GM18511 (cell line): ENCODE results near the gene PARD3.
"Not testable (repeated sequence)": the region's sequence is repeated elsewhere in the genome, so short reads cannot be mapped to it uniquely, and the experiment has no call there.

Experiments
- ATAC-seq: cut with Tn5 transposase; IDR thresholded peaks from one replicate; pipeline ENCODE4 v1.9.1; 2021; ENCODE audit warnings: mild to moderate bottlenecking, moderate library complexity; ENCODE audit not compliant: unreplicated experiment

The PARD3 gene

GRCh38 chr10:34717429-34717828 is 97.7 kb downstream of the PARD3 start:
- no peak for ATAC-seq

GRCh38 chr10:34716958-34717357 is 98.1 kb downstream of the PARD3 start:
- ATAC-seq = peak; percentile 93

GRCh38 chr10:34716234-34716633 is 98.9 kb downstream of the PARD3 start:
- no peak for ATAC-seq

GRCh38 chr10:34715511-34716187 is 99.4 kb downstream of the PARD3 start:
- ATAC-seq = no peak

DNA sequence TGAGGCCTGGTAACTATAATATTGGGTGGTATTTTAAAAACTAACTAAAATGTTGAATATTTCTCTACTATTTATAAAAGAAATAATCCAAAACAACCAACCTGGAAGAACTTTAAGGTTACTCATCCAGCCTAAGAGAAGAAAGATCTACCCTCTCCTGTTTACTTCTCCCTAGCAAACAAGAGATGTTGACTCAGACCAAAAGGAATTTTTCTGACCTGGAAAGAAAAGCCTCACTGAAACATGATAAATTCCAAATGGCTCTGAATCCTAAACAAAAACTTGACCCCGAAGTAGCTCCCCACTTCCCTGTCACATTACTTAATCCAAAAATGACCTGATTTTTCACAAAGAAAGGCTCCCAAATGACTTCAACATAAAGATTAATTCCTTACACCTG is 101.2 kb downstream of the PARD3 start:
- ATAC-seq = no peak

DNA sequence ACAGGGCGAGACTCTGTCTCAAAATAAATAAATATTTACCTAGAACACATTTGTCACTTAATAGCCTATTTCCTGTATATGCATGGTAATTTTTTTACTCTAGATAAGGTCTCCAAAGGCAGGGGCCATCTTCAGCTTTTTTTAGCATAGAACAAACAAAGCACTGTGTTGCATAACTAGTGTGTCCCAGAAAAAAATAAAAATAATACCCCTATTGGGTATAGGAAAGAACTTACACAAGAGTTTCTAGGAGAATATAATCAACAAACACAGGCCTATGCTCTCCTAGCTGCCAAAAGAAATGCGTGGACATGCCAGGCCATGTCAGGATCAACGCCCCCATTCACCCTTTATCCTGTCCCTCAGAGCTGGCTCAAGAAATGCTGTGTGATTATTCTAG is 103.6 kb downstream of the PARD3 start:
- no peak for ATAC-seq

DNA sequence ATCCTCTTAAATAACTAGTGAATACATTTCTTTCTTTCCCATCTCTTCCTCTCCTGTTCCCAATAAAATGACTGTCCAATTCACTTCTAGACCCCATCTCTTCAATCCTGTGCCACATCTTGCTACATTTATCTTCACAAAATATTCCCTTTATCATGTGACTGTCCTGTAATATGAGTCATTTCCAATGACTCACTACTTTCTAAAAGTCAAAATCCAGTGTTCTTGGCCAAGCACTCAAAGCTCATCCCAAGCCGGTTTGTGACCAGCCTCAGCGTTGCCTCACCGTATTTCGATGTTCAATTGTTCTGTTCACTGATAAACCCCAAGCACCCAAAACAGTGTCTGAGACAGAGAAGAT is 104.7 kb downstream of the PARD3 start:
- ATAC-seq = no peak

DNA sequence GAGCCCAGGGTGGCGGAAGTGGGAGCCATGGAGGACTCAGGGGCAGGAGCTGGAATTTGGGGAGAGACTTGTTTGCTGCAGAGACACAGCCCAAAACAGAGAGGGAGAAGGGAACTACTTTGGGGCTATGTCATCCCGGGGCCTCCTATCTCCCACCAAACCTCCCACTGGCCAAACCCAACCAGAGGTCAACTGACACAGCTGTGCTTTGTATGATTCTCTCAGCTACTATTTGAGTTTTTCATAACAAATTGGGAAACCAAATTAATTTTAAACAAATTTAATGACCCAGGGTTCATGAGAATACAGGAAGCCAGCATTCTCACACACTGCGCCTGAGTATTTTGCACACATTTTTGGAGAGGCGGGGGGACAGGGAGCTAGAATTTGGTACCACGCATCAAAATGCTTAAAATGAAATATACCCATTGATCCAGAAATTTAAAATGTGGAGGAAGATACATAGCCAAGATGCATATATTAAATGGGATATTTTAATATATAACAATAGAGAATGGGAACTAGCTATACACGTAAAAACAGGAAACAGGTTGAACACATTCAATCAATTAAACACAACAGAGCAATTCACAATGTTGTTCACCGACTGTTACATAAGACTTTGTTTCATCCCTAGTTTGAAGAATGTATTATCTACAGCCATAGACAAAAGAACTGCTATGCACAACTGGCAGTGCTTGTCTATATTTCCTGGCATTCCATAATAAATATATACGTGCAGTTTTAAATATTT is 105.3 kb downstream of the PARD3 start:
- ATAC-seq = no peak

DNA sequence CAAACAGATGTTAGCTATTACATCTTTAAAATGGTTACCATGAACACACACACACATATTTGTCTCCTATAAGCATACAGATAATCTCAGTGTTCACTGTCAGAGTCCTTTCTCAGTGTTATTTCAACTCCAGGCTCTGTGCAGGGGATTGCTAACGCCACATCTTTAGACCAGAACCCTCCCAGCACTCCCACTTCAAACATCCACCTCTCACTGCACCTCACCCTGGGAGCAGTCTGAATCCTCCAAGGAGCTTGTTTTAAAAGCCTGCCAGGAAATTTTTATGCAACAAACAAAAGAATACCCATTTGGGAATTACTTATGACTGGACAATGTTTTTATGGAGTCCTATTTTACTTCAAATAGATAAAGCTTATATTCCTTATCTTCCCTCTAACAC is 107.4 kb downstream of the PARD3 start:
- ATAC-seq = no peak

- ATAC-seq = not testable (repeated sequence)
These were observed 108.1 kb downstream of the PARD3 start for GRCh38 chr10:34706992-34707391.

DNA sequence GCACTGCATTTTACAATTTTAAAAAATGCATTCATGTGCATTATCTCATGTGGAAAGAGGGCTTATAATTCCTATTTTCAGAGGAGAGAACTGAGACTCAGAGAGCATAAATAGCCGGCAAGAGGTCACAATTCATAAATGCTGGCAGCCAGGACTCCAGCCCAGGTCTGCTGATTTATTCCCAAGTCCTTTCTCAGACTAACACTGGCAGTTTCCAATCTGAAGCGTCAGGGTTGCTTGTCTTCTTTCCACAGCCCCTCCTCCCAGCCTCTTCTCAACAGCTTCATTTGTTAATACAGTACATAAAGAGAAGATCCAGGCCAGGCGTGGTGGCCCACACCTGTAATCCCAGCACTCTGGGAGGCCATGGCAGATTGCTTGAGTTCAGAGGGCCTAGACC is 108.9 kb downstream of the PARD3 start:
- no peak for ATAC-seq

GRCh38 chr10:34705563-34705962 is 109.5 kb downstream of the PARD3 start:
- peak; percentile 73 for ATAC-seq

DNA sequence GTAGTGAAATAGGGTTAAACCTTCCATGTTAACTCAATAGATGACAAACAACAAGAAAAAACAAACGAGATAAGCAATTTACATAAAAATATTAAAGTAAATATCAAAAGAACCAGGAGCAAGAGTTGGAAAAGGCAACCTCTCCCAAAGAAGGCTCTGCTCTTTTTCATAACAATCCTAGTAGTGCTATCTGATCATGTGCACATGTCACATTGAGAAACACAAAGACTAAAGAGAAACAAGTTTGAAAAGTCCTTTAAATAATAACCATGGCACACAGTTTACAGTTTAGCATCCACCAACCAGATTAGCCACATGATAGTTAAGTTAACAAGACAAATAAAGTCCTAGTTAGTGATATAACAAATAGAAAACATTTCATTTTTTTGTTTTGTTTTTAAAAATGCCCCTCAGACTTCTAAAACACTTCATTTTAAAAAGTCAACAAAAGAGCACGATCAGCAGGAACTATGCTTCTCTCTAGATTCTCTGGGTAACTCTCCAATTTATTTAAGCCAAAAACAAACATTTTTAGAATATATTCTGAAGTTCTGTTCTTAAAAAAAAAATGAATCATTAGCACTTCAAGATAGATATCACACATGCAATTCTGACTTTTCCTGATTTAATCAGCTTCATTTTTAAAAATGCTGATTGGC is 110.4 kb downstream of the PARD3 start:
- no peak for ATAC-seq

DNA sequence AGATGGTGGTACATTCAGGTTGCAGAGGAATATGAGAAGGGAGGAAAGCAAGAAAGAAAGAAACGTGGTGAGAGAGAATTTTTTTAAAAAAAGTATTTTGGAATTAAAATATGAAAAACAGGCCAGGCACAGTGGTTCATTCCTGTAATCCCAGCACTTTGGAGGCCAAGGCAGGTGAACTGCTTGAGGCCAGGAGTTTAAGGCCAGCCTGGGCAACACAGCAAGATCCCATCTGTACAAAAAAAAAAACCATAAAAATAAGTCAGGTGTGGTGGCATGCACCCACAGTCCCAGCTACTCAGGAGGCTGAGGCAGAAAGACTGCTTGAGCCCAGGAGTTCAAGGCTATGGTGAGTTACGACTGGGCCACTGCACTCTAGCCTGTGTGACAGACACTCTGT is 112.1 kb downstream of the PARD3 start:
- no peak for ATAC-seq

DNA sequence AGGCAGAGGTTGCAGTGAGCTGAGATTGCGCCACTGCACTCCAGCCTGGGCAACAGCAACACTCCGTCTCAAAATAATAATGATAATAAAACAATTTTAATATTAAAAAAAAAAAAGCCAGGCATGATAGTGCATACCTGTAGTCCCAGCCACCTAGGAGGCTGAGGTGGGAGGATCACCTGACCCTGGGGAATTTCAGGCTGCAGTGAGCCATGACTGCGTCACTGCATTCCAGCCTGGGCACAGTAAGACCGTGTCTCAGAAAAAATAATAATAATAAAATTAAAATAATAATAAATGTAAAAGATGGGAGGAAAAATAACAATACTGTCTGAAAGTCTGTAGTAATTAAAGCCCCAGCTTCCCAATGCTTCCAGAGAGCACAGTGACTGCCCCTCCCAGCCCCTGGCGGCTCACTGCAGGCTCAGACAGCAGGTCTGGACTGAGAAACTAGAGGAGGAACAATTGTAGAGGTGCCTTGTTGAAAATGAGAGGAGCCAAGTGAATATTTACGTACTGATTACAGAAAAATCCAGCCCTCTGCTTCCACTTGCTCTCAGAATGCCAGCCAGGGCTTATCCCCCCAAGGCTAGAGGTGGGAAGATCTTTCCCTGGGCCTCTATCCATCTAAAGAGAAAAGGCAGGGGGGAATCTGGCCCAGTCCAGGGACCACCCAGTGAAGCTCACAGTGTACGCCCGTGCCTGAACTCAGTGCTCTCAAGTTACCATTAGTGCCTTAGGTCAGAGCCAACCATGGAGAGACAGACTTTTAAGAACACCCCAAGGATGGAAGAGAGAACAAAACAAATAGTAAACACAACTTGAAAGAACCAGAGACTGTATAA is 112.8 kb downstream of the PARD3 start:
- no peak for ATAC-seq

DNA sequence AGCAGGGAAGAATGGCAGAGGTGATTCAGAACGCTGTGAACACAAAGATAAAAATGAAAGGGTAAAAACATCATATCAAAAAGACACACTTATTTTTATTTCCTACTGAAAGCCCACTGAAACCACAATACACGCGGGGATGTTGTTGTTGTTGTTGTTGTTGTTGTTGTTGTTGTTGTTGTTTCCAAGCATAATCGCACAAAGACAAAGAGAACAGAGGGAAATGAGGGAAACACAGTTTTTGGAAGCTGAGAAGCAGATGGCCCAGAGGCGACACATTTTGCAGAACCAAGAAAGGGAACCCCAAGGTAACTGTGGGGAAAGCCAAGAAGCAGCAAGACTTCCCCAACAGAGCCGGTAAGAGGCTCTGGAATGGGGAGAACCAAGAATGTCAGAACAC is 113.9 kb downstream of the PARD3 start:
- no peak for ATAC-seq

GRCh38 chr10:34700752-34701151 is 114.3 kb downstream of the PARD3 start:
- ATAC-seq = not testable (repeated sequence)

GRCh38 chr10:34699904-34700517 is 115.1 kb downstream of the PARD3 start:
- ATAC-seq = no peak

GRCh38 chr10:34698979-34699378 is 116.1 kb downstream of the PARD3 start:
- ATAC-seq = no peak

- peak; percentile 9 for ATAC-seq
These were observed 116.8 kb downstream of the PARD3 start for GRCh38 chr10:34698248-34698831.
